G401 (cell line): ENCODE data around the gene MORN1. TPM values are rescaled to one million over a fixed set of nuclear protein-coding genes. Genes with fewer than 3 reads are reported as not detected.

Source experiments
- DNase-seq: peaks from one replicate; pipeline ENCODE4 v3.0.0-alpha.2; 2015; ENCODE audit warnings: low spot score
- in situ Hi-C: cut with HindIII; loops from 2 replicates; pipeline ENCODE4 v1.10.0; 2016; ENCODE audit warnings: low sequenced_read_pairs, mixed read lengths
- total RNA-seq: library from RNA; depleted of rRNA; stranded (reverse); fragments of >200 nt; shearing (Covaris generic); gene quantifications from 2 replicates; pipeline ENCODE4 v1.2.3, GENCODE V29; 2014

The MORN1 gene
- total RNA-seq, 1 experiment from 2014 or later = 29.1 TPM

DNA sequence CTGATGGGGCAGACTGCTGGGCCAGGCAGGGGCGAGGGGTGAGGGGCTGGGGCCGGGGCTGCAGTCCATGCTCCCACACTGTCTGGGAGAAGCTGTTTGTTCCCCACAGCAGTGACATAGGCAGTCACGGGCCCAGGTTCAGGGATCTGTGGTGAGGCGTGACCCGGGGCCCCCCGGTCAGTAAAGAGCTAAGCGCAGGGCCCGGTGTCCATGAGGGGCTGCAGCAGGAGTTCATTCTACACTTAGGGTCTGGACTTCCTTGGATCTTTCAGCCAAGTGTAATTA is 16.6 kb upstream of the MORN1 start:
- in situ Hi-C loops = loop anchor here (25.0 kb wide), 1 partner anchor 104 kb away; no protein-coding TSS in a partner anchor
- DNase-seq = no peak

GRCh38 chr1:2407166-2407990 is 16.0 kb upstream of the MORN1 start:
- in situ Hi-C loops = loop anchor here (25.0 kb wide), 1 partner anchor 105 kb away; no protein-coding TSS in a partner anchor
- no peak for DNase-seq

GRCh38 chr1:2406451-2407041 is 15.2 kb upstream of the MORN1 start:
- in situ Hi-C loops = loop anchor here (25.0 kb wide), 1 partner anchor 106 kb away; no protein-coding TSS in a partner anchor
- no peak for DNase-seq

- in situ Hi-C loops = loop anchor here (25.0 kb wide), 1 partner anchor 107 kb away; no protein-coding TSS in a partner anchor
- no peak for DNase-seq
These were observed 14.4 kb upstream of the MORN1 start for GRCh38 chr1:2405588-2406295.

DNA sequence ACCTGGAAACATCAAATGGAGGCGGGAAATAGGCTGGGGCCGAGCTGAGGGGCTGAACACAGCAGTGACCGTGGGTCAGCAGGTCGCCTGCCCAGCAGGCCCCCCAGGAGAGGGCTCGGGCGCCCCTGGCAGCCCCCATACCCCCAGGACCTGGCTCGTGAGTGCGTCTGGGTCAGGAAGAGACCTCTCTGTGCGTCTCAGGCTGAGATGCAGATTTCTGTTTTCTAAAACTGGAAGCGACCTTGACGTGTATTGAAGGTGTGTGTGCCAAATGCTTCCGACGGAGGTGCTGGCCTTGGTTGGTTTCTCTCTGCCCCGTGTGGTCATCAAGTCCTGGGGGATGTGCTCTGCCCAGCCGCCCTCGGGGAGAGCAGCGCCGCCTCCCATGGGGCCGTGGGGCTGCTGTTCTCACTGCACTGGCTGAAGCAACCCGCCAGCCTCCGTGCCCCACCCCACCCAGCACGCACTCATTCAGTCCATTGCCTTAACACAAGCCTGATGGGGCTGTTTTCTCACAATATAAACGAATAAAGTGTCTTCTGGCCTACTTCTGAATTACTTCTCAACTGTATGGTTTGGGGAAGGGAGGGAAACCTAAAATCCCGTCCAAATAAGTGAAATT is 13.6 kb upstream of the MORN1 start:
- no peak for DNase-seq
- in situ Hi-C loops = loop anchor here (25.0 kb wide), 1 partner anchor 107 kb away; no protein-coding TSS in a partner anchor

GRCh38 chr1:2404142-2404889 is 13.0 kb upstream of the MORN1 start:
- in situ Hi-C loops = loop anchor here (25.0 kb wide), 1 partner anchor 108 kb away; no protein-coding TSS in a partner anchor
- no peak for DNase-seq

DNA sequence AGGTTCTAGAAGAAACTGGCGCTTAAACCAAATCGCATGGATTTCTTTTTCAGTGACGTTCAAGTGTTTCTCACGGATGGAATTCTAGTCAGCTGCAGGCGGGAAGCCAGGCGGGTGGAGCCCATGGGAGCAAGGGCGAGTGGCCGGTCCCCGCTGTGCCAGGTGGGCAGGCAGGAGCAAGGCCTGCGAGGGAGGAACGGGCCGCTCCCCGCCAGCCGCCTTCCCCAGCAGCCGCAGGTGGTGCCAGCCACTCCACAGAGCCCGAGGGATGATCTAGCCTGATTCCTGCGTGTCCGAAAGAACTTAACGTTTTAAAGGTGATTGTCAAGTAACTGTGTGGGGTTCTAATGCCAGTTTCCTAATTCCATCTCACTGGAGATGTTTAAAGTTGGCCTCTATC is 11.9 kb upstream of the MORN1 start:
- in situ Hi-C loops = loop anchor here (25.0 kb wide), 1 partner anchor 109 kb away; no protein-coding TSS in a partner anchor
- no peak for DNase-seq

DNA sequence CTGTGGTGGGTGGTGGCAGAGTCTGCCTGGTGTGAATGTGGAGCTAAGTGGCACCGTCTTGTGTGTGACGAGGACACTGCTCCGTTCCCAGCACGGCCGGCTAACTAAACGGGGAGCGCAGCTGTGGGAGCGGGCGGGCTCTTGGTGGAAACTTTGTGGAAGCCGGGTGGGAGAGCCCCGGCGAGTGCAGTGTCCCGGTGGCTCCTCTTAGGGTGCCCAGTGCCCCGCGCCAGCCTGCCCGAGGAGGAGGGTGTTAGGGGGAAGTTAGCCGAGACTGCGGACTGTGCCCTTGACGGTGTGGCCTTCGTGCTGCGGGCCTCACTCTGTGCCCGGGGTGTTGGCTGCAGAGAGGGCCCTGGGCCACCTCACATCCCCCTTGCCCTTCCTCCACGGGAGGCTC is 11.1 kb upstream of the MORN1 start:
- DNase-seq = no peak
- in situ Hi-C loops = loop anchor here (25.0 kb wide), 1 partner anchor 110 kb away; no protein-coding TSS in a partner anchor

GRCh38 chr1:2400950-2401649 is 9.7 kb upstream of the MORN1 start:
- in situ Hi-C loops = loop anchor here (25.0 kb wide), 1 partner anchor 111 kb away; no protein-coding TSS in a partner anchor
- DNase-seq = no peak

- DNase-seq = no peak
- in situ Hi-C loops = loop anchor here (25.0 kb wide), 1 partner anchor 112 kb away; no protein-coding TSS in a partner anchor
These were observed 9.2 kb upstream of the MORN1 start for GRCh38 chr1:2400576-2400909.

GRCh38 chr1:2399890-2400575 is 8.7 kb upstream of the MORN1 start:
- DNase-seq = no peak
- in situ Hi-C loops = loop anchor here (25.0 kb wide), 1 partner anchor 112 kb away; no protein-coding TSS in a partner anchor

GRCh38 chr1:2398871-2399270 is 7.5 kb upstream of the MORN1 start:
- DNase-seq = no peak
- in situ Hi-C loops = no loop called here

GRCh38 chr1:2397007-2397679 is 5.8 kb upstream of the MORN1 start:
- no peak for DNase-seq
- in situ Hi-C loops = no loop called here

DNA sequence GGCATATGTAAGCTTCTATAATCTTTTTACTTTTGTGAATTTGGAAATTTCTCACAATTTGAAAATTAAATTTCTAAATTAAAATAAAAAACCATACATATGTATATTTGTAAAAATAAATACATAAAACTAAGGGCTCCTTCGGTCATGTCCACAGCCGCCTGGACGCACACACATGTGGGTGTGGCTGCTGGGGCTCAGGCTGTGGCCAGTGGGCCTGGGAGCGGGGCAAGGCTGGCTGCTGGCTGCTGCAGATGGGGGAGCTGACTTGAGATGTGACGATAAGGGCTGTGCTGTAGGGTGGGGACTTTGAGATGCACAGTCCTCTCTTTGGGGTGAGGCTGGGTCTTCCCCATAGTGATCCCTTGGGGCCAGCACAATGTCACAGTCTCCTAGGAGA is 5.1 kb upstream of the MORN1 start:
- no peak for DNase-seq
- in situ Hi-C loops = no loop called here

DNA sequence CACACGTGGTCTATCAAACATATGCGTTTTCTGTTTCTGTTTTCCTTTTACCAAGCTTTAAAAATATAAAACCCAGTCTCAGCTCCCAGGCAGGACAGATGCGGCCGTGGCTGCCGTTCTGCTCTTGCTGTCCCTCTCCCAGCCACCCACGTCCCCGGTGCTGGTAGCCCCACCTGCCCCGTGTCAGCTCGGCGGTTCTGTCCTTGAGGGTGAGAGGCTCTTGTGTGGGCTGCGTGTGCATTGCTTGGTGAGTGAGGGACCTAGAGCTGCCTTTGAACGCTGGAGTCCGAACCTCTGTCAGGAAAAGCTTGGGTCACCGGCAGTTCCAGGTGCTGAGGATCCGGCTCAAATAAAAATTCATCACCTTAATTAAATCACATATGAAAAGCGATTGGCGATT is 4.7 kb upstream of the MORN1 start:
- no peak for DNase-seq
- in situ Hi-C loops = no loop called here

DNA sequence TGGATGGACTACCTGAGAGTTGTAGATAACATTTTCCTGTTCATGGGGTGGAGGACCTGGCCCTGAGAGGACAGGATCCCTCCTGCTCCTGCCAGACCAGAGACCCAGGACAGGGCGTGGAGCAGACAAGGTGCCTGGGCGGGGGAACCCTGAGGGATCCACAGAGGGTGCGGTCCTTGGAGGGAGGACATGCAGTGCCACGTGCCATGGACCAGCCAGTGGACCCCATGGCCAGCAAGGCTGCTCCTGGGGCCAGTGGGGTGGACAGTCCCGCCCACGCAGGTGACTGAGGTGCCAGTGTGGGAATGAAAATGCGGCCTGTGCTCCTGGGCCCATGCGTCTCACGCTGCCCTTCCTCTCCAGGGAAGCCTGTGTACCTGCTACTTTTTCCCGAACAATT is 3.9 kb upstream of the MORN1 start:
- in situ Hi-C loops = no loop called here

DNA sequence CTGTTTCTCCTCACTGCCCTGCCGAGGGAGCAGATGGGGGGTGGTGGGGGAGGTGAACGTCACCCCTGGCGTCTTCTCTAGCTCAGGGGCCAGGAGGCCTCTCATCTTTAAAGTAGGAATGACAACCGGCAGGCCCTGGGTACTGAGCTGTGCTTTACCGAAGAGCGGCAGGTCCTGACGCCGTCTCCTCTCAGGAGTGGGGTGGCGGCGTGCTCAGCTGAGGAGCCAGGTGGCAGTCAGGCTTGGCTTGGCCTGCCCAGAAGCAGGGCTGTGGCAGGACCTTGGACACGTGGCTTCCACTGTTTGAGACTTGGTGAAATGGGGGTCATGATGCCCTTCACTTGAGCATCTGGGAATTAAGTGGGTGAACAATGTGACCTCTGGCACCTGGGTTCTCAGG is 3.4 kb upstream of the MORN1 start:
- no peak for DNase-seq
- in situ Hi-C loops = no loop called here

More for the DNA sequence above, 3.9 kb upstream of the MORN1 start:
- DNase-seq = no peak
